GF-D8 (cell line): ENCODE results near the gene SLC35E3.

Experiments used
- DNase-seq: peaks from one replicate; lab custom pipeline; 2025; lab: John Stamatoyannopoulos, UW

The SLC35E3 gene

DNA sequence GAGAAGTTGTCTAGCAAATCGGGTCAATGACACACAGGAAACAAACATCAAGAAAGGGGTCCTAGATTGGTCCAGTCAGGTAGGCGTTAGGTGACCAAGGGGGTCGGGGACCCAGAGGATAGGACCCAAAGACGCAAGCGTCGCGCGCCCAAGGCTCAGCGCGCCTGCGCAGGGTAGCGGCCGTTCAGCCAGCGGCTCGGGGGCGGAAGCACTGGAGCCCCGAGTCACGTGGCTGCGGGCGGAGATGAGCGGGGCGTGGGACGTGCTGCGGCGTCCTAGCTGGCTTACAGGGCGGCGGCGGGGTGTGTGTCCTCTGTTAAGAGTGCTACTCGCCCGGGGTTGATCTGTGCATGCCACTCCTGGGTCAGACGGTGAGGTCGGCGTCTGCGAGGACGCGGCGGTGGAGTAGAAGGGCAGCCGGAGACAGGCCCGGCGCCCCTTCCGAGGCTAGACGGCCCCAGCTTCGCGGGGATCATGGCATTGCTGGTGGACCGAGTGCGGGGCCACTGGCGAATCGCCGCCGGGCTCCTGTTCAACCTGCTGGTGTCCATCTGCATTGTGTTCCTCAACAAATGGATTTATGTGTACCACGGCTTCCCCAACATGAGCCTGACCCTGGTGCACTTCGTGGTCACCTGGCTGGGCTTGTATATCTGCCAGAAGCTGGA lies at the start of gene SLC35E3:
TSS of gene SLC35E3 (plus strand) at position 273 of the 668 bp plus-strand sequence. CDS start at position 475, 202 bp downstream.
- DNase-seq, result peak; percentile 81

DNA sequence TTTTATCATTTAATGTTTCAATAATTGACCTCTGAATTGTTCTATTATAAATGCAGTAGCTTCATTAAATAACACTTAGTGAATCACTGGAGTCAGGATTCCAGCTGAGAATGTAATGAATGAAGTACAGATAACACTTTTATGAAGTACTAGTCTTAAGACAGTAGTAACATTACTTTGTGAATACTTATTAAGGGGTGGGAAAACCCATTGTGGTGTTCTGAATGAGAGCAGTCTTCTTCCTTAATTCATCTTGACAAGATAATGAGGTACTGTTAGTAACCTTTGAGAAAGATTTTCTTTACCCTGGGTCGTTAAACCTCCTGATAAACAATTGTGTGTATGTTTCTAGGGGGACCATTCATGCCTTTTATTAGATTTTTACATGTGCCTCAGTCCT lies 46.5 kb upstream of the SLC35E3 start:
- no peak for DNase-seq

DNA sequence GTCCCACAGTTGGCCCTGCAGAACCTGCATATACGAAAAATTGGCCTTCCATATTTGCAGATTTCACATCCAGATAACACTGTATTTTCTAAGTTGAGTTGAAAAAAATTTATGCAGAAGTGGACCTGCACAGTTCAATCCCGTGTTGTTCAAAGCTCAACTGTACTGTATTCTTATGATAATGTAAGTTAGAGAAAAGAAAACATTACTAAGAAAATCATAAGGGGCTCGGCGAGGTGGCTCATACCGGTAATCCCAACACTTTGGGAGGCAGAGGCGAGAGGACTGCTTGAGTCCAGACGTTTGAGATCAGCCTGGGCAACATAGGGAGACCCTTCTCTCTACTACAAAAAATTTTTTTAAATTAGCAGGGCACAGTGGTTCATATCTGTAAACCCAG lies 18.2 kb upstream of the SLC35E3 start:
- no peak for DNase-seq

DNA sequence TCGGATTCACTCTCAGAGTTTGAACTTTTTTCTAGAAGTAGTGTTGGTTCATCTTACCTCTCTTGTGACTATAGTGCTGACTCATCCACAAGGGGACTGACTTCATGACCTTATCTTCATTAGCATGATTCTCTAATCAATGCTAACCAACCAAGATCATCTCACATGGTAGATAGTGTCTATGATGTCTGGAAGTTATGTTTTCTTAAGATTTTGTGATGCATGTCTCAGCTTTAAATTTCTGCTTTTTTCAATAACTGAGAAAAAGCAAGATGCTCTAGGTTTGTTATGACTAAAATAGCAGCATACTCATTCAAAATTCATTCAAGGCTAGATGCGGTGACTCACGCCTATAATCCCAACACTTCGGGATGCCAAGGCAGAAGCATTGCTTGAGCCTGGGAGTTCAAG lies 12.3 kb upstream of the SLC35E3 start:
- DNase-seq, result no peak

DNA sequence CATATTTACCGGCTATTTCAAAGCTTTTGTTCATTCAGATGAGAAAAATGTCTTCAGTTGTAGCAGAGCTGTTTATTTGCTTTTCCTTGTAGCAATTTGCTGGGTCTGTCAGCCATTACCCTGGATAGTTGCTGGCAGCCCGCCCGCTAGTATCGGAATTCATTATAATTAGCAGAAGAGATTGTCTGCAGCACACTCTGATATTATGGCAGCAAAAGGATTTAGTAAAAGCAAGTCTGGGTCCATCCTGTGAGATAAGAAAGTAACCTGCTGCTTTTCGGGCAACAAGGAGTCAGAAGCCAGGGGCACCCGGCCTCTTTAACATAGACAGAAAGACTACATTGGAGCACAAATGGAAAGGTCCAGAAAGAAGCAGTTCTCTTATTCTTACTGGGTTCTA lies 6.1 kb upstream of the SLC35E3 start:
- DNase-seq, result no peak

DNA sequence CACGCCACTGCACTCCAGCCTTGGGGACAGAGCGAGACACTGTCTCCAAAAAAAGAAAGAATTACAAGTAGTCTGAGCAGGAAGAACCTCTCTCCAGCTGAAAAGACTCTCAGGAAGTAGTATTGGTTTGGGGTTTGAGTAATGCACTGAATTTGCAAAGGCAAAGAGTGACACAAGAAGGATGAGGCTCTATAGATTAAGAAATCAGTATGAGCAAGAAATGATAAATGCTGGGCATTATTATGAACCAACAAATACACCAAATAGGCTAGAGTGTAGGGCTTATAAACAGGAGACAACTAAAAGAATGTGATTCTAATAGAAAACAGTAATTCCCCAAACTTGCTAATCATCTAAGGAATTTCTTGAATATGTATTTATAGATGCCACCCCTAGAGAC lies 2.6 kb upstream of the SLC35E3 start:
- peak; percentile 65 for DNase-seq

DNA sequence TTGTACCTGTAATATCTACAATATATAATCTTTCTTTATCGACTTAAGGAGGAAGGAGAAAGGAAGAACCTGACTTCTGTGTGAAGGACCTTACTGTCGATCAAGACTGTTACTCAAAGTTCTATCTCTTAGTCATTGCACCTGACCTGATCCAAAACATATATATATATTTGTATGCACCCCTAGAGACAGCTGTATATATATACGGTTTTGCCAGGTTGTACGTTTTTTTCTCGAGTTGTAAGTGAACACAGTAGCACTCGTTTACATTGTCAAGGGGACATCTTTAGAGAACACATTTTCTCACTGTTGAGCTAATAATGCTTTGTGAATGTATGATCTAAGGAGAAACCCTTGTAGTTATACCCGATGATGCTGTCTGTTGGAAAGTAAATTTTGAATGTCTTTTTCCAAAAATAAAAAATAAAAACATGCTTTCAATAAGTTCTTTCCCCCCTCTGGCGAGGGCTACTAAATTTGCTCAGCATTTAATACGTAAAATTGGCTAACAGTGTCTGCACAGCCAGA lies 536 bp upstream of the SLC35E3 start:
- peak; percentile 43 for DNase-seq

DNA sequence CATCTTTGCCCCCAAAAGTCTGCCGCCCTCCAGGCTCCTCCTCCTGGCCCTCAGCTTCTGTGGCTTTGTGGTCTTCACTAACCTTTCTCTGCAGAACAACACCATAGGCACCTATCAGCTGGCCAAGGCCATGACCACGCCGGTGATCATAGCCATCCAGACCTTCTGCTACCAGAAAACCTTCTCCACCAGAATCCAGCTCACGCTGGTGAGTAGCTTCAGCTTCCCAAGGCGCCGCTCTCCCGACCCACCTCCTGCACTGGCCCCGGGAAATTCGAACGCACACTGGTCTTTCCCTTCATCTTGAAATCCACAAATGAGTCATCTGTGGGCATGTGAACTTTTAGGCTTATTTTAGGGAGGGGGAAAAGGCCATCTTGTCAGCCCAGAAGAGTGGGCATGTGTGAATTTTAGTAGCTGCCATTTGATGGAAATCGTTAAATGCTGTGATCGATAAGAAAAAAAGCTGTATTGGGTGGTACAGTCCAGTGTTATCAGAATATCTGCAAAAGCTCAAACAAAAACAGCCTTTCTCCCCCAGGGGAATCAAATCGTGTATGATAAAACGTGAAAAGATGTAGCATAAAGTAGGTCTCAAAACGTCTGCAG lies 700 bp downstream of the SLC35E3 start:
- no peak for DNase-seq

DNA sequence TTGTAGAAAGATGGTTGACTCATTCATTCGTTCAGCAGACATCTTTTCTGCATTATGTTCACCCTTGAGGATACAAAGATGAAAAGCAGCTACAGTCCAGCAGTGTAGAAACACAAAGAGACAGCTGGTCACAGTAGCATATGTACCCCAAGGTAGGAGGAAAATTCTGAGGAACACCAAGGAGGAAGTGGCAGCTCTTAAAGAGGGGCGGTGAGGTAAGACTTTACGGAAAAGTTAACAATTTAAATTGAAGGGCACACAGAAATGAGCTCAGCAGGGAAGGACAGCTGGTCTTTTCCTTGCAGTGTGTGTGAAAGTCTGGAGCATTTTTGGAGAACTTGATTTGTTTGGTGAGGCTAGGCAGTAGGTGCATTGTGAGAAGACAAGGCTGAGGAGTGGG lies 3.5 kb downstream of the SLC35E3 start:
- DNase-seq, result peak; percentile 18

DNA sequence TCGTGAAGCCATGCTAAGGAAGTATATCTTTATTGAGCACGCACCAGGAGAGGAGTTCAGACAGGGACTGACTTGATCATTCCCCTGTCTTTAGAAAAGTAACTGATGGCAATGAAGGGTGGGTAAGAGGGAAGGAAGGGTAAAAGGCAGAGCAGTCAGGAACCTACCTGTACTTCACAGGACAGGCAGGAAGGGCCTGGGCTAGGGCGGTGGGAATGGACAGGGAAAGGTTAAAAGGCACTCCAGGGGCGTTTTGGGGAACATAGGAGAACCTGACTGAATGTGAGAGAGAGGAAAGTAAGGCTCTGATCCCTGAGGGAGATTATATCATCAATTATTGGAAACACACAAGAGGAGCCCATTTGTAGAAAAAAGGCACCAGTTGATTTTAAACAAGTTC lies 3.9 kb downstream of the SLC35E3 start:
- no peak for DNase-seq

DNA sequence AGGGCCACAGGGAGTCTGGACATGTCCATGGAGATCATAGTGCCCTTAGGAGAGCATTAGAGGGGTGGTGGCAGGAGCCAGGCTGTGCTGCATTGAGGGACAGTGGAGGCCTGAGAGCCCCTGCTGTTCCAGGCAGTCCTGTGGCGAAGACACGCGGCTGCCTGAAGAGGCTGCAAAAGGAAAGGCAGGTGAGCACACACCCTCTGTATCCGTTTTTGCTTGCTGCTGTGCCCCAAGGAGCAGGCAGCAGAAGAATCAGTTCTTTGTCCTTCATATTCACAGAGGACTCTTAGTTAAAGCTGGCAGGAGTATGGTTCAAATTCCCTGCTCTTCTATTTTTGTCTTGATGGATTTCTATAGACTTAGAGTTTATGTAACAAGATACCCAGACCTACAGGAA lies 4.5 kb downstream of the SLC35E3 start:
- no peak for DNase-seq

DNA sequence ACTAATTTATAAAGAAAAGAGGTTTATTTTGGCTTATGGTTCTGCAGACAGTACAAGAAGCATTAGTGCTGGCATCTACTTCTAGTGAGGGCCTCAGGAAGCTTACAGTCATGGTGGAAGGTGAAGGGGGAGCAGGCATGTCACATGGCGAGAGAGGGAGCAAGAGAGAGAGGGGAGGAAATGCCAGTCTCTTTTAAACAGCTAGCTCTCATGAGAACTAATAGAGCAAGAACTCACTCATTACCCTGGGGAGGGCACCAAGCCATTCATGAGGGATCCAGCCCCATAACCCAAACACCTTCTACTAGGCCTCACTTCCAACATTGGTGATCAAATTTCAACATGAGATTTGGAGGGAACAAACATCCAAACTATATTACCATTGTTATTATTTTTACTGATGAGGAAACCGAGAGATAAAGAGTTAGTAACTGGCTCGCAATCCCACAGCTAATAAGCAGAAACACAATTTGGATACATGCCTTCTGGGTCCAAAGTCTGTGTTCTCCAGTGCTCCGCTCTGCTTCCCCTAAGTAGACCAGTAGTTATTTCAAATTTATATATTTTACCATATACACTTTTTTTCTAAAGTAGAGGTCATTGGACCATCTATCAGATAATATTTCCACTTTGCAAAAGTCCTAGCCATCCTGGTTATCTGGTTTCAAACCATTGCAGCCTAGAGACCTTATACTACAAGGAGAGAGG lies 9.7 kb downstream of the SLC35E3 start:
- no peak for DNase-seq

DNA sequence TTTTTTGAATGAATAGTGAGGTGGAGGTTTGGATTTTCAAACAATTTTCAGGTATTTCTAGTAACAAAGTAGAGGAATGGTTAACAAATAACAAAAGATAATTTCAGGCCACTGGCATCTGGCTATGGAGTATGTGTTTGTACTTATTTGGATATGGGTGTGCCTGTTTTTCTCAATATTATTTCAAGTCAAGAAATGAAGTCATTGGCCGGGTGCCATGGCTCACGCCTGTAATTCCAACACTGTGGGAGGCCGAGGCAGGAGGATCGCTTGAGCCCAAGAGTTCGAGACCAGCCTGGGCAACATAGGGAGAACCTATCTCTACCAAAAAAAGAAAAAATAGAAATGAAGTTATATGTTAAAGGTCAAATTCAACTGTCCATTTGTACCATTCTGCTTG lies 13.9 kb downstream of the SLC35E3 start:
- DNase-seq, result no peak

DNA sequence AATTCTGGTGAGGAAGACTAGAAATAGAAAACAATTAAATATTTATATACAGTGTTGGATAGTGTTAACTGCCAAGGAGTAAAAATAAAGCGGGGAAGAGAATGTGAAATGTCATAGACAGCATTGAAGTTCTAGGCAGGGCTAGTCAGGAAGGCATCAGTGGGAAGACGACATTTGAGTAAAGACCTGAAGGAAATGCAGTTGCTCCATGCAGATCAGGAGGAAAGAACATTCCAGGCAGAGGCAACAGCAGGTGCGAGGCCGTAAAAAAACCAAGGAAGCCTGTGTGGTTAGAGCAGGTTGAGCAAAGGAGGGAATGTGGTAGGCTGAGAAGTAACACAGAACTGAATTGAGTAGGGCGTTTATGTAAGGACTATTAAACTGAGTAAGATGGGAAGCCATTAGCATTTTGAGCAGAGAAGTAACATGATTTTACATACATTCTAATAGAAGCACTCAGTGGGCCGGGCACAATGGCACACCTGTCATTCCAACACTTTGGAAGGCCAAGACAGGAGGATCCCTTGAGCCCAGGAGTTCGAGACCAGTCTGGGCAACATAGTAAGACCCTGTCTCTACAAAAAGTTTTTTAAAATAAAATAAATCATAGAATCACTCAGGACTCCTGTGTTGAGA lies 14.9 kb downstream of the SLC35E3 start:
- no peak for DNase-seq

DNA sequence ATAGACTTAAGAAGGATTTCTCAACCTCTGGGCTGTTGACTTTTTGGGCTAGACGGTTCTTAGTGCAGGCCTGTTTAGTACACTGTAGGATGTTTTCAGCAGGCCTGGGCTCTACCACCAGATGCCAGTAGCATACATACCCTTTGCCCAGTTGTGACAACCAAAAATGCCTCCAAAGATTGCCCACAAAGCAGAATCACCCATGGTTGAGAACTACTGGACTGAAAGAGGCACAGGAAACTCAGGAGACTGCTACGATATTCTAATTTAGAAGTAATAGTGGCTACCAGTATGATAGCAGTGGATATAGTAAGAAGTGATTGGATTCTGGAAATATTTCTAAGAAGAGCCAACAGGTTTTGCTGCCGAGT lies 15.5 kb downstream of the SLC35E3 start:
- no peak for DNase-seq

DNA sequence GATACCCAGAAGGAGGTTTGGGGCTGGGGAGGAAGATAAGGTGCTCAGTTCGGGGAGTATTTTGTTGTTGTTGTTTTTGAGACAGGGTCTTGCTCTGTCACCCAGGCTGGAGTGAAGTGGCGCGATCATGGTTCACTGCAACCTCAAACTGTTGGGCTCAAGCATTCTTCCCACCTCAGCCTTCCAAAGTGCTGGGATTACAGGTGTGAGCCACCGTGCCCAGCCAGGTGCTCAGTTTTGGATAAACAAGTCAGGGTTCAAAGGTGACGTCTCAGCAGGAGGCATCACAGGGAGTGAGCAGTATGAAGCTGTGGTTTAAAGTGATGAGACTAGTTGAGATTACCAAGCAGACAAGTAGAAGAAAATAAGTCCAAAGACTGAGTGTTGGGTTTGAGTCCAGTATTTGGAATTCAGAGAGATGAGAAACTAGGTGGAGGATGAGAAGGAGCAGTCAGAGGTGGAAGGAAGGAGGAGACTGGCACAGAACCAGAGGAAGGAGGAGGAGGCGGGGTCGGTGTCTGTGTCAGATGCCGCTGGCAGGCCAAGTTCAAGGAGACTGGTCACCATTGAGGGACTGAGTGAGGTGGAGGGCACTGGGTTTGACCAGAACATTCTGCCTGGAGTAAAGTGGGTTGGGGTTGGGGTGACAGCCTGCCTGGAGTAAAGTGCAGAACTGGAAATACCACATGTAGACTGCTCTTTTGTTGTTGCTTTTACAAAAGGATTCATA lies 16.1 kb downstream of the SLC35E3 start:
- no peak for DNase-seq

DNA sequence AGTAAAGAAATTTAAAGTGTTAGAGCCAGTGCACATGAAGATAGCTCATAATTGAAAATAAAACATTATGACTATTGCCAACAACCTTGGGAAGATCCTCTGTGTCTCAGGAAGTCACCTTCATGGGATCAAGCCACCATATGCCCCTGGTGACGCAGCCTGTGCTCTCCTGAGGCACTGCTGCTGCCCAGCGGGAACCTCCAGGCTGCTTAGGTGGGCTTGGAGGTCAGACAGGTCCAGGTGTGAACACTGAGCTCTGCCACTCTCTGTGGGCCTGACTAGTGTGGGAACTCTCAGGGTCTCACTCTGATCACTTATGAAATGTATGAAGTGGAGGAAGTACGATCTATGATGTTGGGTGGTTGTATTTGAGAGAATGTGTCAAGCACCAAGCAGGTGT lies 16.7 kb downstream of the SLC35E3 start:
- DNase-seq, result no peak

DNA sequence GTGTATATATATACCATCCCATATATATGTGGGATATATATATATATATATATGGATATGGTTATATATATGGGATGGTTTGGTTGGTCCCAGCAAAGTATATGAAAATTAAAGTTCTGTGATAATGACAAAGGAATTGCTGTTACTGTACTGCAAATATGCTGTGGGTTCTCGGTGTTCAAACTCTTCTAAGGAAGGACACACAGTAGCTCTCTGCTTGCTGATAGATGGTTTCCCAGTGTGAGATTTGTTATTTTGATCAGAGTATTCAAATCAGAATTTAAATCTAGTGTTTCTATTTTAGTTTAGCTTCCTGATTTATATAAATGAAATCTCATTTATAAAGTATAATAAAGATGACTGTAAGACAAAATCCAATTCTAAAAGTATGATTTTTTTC lies 19.7 kb downstream of the SLC35E3 start:
- no peak for DNase-seq

DNA sequence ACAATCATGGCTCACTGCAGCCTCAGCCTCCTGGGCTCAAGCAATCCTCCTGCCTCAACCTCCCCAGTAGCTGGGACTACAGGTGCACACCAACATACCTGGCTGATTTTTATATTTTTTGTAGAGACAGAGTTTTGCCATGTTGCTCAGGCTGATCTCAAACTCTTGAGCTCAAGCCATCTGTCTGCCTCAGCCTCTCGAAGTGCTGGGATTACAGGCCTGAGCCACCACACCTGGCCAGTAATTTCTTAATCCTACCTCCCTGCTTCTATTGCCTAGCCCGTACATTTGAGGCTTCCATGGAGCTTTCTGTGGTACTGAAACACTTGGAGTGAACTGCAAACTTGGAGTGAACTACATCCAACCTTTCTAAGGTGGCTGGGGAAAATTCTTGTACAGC lies 20.7 kb downstream of the SLC35E3 start:
- DNase-seq, result no peak

DNA sequence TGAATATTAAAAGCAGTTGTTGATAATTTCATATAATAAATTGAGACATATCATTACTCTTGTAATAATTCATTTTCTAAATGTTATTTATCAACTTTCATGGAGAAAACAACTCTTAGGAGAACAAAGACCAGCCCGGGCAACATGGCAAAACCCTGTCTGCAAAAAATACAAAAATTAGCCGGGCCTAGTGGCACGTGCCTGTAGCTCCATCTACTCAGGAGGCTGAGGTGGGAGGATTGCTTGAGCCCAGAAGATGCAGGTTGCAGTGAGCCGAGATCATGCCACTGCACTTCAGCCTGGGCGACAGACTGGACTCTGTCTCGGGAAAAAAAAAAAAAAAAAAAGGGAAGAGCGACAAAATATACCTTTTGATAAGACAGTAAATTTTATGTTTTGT lies 21.2 kb downstream of the SLC35E3 start:
- DNase-seq, result no peak

DNA sequence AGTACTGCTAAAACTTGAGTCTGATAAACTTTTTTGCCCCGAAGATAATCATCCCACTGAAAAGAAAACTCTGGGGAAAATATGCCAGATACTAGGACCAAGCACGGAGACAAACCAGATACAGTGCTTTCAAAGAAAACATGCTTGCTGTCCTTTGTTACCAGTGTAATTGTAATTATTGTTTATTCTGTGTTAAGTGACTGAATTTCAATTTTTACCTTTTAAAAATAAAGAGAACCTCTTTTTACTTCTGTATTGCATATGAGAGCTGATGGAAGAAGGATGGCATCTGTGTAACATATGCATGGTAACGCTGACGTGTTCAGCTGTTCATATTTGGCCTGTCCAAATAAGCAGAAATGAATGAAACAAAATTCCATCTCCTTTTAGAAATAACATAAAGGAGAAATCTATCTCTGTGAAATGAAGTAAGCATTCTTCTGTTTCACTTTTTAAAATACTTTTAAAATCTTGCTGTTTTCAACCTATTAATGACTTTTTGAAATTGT lies 22.5 kb downstream of the SLC35E3 start:
- no peak for DNase-seq

DNA sequence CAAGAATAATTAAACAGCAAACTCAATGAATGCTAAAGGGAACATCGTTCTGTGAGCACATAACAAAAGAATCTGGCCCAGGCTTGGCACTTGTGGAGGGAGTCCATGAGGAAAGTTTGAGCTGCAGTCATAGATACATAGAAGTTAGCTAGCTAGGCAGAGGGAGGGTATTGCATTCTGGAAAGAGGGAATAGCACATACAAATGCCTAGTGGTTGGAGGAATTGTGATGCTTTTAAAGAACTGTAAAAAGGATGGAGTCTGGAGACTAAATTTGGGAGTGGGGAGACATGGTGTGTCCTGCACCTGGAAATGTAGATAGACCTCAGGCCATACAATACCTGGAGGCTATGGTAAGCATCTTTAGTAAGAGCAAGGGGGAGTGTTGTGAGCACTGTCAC lies 24.0 kb downstream of the SLC35E3 start:
- no peak for DNase-seq
